ENCODE data around the gene PANX2.
"Not testable (repeated sequence)": the region's sequence is repeated elsewhere in the genome, so short reads cannot be mapped to it uniquely, and the experiment has no call there.

Gene PANX2

DNA sequence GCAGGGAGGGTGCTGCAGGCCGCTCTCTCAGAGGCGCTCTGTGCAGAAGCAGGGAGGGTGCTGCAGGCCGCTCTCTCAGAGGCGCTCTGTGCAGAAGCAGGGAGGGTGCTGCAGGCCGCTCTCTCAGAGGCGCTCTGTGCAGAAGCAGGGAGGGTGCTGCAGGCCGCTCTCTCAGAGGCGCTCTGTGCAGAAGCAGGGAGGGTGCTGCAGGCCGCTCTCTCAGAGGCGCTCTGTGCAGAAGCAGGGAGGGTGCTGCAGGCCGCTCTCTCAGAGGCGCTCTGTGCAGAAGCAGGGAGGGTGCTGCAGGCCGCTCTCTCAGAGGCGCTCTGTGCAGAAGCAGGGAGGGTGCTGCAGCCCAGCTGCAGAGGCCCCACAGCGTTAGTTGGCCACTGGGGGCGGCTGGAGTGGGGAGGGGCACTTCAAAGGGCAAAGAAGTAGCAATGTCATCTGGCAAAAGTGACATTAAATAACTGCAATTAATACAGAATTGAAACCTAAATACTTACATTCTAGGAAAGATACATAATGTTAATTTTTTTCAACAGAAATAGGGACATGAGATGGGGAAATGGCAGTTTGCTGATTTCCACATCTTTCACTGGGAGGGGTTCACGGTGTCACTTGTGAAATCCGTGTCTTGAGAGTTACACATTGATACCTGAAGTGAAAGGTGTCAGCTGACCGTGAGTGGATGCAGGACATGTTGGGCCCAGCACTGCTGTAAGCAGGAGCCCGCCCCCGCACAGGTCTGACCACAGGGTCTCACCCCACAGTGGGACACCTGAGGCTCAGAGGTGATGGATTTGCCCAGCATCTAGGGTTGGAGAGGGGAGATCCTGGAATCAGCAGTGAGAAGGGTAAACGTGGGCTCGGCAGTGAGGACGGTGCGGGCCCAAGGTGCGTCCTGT is 23.0 kb upstream of the PANX2 start:
- DNase-seq: not testable (repeated sequence)

DNA sequence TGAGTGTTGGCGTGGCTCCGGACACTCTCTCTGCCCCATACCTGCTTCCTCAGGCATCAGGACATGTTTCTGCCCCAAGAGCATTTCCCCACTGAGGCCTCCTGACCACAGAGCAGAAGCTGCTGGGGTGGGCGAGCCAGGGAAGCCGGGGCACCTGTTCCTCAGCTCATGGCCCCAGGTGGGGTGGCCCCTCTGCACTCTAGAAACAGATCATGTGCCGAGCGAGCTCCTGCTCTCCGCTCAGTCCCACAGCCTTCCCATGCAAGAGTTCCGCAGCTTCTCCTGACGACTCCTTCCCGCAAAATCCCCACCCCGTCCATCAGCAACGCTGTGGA is 22.4 kb upstream of the PANX2 start:
- DNase-seq: no peak

GRCh38 chr22:50148991-50149721 is 21.4 kb upstream of the PANX2 start:
- peak; percentile 80 for DNase-seq

- no peak for DNase-seq
Measured at GRCh38 chr22:50150161-50151129, 20.1 kb upstream of the PANX2 start.

GRCh38 chr22:50151571-50152537 is 18.7 kb upstream of the PANX2 start:
- DNase-seq: no peak

- no peak for DNase-seq
Measured at GRCh38 chr22:50153056-50153755, 17.3 kb upstream of the PANX2 start.

DNA sequence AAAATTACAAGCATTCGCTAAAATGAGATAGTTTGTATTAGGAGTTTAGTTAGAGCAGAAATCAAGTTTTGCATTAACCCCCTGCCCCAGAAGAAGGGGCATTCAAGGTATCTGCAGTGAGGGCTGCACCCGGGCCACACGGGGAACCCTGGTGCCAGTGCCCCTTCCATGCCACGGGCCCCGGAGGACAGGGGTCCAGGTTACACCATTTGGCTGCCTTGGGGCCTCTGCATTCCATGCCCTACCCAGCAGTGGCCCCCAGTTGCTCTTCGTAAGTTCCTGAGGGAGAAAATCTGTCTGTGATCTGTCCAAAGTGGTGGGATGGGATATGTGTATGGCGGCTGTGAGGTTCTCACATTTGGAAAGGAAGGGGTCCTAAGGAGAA is 16.8 kb upstream of the PANX2 start:
- DNase-seq: no peak

DNA sequence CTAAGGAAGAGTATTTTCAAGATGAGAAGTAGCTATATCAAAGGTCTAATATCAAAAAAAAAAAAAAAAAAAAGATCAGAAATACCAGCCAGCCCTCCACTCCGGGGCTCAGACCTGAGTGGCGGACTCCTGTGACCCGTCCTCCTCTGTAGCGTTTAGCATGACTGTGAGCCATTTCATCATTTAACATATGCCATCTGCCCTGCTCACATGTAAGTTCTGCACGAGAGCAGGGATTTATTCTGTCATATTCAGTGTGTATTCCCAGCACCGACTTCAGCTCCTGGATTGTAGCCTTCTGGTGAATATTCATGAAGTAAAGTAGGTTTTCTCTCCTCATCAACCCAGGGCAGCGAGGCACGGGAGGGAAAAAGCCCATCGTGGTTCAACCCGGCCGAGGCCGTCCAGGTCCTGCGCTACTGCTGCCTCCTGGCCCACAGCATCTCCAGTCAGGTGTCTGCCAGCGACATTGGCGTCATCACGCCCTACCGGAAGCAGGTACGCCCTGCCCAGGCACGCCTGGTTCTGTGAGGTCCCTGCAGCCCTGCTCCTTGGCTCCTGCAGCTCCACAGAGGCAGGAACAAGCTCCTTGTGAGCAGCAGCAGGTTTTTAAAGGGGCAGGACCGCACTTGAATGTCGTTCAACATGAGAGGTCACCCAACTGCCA is 12.7 kb upstream of the PANX2 start:
- DNase-seq: no peak

GRCh38 chr22:50160947-50161346 is 9.6 kb upstream of the PANX2 start:
- DNase-seq: no peak

DNA sequence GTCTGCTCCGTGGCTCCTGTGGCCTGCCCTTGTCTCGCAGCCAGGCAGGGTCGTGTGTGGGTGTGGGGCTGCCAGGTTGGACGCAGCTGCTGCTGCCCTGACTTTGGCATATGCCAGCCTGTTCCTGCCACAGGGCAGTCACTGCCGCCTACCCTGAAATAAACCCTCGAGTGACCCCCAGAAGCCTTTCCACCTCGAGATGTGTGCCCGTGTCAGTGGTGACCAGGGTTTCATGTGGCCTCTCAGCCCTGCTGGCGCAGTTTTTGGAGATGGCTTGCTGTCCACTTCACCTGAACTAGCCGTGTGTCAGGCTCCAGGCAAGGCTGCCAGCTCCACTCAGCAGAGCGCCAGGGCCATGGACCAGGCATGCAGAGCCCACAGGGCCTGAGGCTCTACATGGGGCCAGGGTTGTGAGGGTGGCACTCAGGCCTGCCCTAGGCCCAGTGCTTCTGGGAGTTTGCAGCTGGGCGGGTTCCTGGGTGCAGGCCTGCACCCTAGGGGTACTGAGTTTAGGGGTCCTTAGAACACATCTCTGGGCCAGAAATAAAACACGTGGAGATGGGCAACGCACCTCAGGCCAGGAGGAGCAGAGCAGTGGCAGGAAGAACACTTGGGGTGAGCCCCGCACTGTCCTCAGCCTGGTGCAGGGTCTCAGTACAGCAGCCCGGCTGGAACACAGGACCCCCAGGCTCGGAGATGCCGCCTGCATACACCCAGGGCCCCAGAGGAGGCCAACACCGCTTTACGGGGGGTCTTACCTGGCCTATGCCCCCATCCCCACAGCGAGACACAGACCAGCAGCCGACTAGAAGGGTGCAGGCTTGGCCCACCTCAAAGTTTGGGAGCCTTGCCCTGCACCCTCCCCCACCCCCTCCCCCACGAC is 8.8 kb upstream of the PANX2 start:
- DNase-seq: no peak

GRCh38 chr22:50162391-50162956 is 8.1 kb upstream of the PANX2 start:
- DNase-seq: no peak

GRCh38 chr22:50165436-50166123 is 5.0 kb upstream of the PANX2 start:
- no peak for DNase-seq

- no peak for DNase-seq
Measured at GRCh38 chr22:50167689-50168489, 2.6 kb upstream of the PANX2 start.

- not testable (repeated sequence) for DNase-seq
Measured at GRCh38 chr22:50168490-50169180, 1.9 kb upstream of the PANX2 start.

- DNase-seq: no peak
Measured at GRCh38 chr22:50169181-50169759, 1.3 kb upstream of the PANX2 start.

GRCh38 chr22:50169774-50170341 is 673 bp upstream of the PANX2 start:
- peak; percentile 79 for DNase-seq
